GM12865 (cell line): ENCODE data around the gene SELENOO.

Experiments used
- DNase-seq: peaks from one replicate; pipeline ENCODE4 v3.0.0; 2010; ENCODE audit warnings: low read depth
- H3K4me3 ChIP-seq: 2 replicates; pipeline ENCODE4 v1.5.1; 2011; ENCODE audit warnings: mild to moderate bottlenecking, low read depth, low read length, control low read depth
- TF ChIP-seq, protein P1 (sequence below): IDR thresholded peaks from 2 replicates; pipeline ENCODE4 v1.5.1; 2011; ENCODE audit warnings: low read length, control low read depth, low read depth, inconsistent platforms; ENCODE audit not compliant: insufficient read depth; ENCODE audit errors: missing control alignments

Gene SELENOO

DNA sequence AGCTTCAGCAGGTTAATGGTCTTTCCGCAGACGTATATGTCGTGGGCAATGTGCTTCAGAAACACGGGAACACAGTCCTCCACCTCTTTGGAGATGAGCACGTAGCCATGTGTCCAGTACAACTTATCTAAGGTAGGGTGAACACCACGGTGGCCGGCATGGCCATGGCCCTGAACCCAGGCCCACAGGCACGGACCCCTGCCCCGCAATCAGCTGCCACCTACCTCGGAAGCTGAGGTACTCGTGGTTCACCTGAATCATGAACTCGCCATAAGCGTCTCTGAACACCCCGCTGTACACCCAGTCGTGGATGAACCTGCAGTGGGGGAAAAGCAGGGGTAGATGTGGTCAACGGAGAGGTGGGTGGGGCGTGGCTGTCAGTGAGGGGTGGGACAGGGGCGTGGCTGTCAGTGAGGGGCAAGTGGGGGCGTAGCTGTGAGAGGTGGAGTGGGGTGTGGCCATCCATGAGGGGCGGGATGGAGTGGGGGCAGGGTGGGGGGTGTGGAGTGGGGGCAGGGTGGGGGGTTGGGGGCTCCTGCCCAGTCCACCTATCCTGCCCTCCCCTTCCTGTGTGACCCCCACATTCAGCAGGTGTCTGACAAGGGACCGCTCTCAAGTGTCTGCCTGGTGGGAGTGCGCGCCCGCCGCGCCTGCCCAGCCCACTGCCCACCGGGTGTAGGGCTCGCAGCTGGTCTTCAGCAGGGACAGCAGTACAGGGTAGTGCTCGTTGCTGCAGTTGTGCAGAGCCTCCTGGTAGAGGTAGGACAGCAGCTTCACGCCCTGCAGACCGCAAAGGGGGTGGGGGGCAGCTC, 25.5 kb downstream of the SELENOO start:
- DNase-seq = no peak
- no peak overlapping the region for H3K4me3 ChIP-seq
- TF ChIP-seq, protein P1, sequence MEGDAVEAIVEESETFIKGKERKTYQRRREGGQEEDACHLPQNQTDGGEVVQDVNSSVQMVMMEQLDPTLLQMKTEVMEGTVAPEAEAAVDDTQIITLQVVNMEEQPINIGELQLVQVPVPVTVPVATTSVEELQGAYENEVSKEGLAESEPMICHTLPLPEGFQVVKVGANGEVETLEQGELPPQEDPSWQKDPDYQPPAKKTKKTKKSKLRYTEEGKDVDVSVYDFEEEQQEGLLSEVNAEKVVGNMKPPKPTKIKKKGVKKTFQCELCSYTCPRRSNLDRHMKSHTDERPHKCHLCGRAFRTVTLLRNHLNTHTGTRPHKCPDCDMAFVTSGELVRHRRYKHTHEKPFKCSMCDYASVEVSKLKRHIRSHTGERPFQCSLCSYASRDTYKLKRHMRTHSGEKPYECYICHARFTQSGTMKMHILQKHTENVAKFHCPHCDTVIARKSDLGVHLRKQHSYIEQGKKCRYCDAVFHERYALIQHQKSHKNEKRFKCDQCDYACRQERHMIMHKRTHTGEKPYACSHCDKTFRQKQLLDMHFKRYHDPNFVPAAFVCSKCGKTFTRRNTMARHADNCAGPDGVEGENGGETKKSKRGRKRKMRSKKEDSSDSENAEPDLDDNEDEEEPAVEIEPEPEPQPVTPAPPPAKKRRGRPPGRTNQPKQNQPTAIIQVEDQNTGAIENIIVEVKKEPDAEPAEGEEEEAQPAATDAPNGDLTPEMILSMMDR = no peak

DNA sequence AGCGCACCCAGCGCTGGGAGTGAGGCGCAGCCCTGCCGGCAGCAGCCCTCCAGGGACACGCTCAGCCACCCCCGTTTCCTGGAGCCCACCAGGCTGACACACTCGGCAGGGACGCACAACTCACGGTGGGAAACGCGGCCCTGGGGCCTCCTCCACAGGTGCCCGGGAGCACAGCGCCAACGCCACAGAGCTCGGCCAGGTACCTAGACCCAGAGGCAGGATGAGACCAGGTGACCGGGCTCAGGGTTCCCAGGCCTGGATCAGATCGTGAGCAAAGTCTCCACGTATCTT, 26.0 kb downstream of the SELENOO start:
- TF ChIP-seq, protein P1 = no peak
- H3K4me3 ChIP-seq = no peak overlapping the region
- no peak for DNase-seq

DNA sequence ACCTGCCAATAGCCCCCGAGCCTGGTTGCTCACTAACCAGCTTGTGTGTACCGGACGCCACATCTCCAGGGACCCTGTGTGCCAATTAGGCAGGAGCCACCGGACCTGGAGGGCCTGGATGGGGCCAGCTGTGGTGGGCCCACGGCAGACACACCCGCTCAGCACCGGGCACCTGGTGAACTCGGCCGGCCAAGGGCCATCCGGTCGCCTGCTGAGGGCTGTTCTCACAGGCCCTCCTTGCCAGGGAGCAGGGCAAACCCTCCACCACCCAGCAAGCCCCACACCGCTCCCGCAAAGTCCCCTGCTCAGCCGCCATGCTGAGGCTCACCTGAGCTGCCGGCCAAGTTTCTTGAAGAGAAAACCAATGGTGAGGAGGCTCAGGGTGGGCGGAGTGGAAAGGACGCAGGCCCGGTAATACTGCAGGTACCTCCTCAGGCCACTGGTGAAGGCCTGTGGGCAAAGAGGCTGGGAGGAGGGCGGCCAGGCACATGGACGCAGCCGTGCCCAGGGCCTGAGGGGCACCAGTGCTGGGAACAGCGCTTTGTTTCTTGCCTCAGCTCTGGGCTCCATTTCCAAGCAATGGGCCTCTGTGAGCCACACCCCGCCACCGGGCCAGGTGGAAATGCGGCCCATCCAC, 26.9 kb downstream of the SELENOO start:
- H3K4me3 ChIP-seq = no peak overlapping the region
- TF ChIP-seq, protein P1 = no peak
- DNase-seq = no peak

DNA sequence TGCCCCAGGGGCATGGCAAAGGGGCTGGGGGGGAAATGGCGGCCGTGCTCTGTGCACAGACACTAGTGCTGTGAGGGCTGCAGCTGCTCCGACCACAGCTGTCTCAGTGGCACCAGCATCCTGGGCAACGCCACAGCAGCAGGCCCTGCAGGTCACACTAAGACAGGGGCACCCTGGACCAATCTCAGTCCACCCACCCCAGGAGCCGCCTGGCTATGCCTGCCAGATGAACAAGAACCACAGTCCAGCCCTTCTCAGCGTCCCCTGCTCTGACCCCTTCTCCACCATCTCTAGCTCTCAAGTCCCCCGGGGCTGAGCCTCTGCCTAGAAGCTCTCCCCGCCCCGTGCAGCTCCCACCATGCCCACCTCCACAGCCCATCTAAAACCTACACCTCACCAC, 27.6 kb downstream of the SELENOO start:
- no peak overlapping the region for H3K4me3 ChIP-seq
- DNase-seq = no peak
- TF ChIP-seq, protein P1 = no peak

DNA sequence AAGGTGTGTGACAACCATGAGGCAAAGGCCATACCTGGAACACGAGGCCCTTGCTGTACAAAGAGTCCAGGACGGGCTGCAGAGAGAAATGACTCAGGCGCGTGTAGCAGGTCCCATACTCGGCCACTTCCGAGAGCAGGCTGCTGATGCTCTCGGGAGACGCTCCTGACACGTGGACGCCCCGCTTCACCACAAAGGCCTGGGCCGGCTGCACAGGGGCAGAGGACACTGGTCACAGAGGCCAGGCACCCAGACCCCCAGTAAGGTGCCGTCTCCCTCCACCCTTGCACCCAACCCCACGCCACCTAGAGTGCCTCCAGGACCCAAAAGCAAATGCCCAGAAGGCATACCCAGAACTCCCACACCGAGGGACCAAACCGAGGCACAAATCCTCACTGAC, 28.6 kb downstream of the SELENOO start:
- no peak overlapping the region for H3K4me3 ChIP-seq
- TF ChIP-seq, protein P1 = no peak
- no peak for DNase-seq

DNA sequence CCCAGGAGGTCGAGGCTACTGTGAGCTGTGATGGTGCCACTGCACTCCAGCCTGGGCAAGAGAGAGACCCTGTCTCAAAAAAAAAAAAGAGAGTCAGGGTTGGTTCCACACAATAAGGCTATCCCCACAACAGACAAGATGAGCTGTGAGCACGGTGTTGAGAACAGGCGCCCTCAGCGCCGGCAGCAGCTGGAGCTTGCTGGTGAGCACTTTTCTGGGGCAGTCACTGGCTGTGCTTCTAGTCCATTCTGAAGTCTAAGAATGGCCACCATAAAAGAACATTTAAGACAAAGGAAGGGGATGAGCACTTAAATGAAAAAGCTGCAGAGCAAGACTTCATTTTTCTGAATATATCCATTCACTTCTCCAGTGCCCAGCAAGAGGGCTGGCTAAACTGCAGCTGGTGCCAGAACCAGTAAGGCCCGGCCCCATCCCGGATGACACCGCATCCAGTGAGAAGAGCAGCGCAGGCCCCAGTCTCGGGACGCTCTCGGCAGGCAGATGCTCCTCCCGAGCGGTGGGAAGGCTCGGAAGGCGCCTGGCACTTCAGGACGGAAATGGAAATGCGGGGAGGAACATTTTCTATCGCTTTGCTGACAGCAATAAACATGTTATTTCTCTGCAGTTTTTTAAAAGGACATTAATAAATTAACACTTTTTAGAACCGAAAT, 31.8 kb downstream of the SELENOO start:
- no peak for DNase-seq
- H3K4me3 ChIP-seq = no peak overlapping the region
- TF ChIP-seq, protein P1 = no peak
